ENCODE data around the gene SIGLEC11.

The SIGLEC11 gene

DNA sequence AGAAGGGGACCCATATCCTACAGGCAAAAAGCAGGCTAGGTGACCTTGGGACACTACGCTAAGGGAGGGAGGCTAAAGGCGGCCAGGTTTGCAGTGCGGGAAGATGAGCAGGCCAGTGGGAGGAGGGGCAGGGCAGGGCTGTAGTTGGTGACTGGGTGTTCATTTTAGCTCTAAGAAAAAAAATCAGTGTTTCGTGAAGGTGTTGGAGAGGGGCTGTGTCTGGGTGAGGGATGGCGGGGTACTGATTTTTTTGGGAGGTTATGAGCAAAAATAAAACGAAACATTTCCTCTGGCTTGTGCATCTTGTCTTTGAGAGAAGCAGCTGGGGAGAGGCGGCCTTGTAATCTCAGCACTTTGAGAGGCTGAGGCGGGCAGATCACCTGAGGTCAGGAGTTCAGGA is 27.3 kb downstream of the SIGLEC11 start:
- DNase-seq: no peak
- H3K36me3 ChIP-seq (replicated peaks): peaks cover 12% of the 10 kb centered on the region
- in situ Hi-C loops (cut with HindIII; ENCODE audit: low pct_ligation_motif_present, low sequenced_read_pairs): no loop called here
- no peak overlapping the region for H3K4me3 ChIP-seq (ENCODE audit: low read depth, low read length)
- TF ChIP-seq, protein P1, sequence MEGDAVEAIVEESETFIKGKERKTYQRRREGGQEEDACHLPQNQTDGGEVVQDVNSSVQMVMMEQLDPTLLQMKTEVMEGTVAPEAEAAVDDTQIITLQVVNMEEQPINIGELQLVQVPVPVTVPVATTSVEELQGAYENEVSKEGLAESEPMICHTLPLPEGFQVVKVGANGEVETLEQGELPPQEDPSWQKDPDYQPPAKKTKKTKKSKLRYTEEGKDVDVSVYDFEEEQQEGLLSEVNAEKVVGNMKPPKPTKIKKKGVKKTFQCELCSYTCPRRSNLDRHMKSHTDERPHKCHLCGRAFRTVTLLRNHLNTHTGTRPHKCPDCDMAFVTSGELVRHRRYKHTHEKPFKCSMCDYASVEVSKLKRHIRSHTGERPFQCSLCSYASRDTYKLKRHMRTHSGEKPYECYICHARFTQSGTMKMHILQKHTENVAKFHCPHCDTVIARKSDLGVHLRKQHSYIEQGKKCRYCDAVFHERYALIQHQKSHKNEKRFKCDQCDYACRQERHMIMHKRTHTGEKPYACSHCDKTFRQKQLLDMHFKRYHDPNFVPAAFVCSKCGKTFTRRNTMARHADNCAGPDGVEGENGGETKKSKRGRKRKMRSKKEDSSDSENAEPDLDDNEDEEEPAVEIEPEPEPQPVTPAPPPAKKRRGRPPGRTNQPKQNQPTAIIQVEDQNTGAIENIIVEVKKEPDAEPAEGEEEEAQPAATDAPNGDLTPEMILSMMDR (IDR thresholded peaks at IDR 0.05; ENCODE audit: low read depth, low read length, missing control alignments): no peak
- H3K27ac ChIP-seq: no peak overlapping the region
- no peaks in the 10 kb centered on the region for H3K27me3 ChIP-seq (replicated peaks)

GRCh38 chr19:49932731-49933131 is 28.2 kb downstream of the SIGLEC11 start:
- TF ChIP-seq, protein P1 (IDR thresholded peaks at IDR 0.05; ENCODE audit: low read depth, low read length, missing control alignments): no peak
- Histone ChIP-seq H3K27me3 (replicated peaks) (no peaks in the 10 kb centered on the region), H3K27ac (no peak overlapping the region), H3K36me3 (replicated peaks) (peaks cover 12% of the 10 kb centered on the region), H3K4me3 (ENCODE audit: low read depth, low read length) (no peak overlapping the region)
- in situ Hi-C loops (cut with HindIII; ENCODE audit: low pct_ligation_motif_present, low sequenced_read_pairs): no loop called here
- DNase-seq: no peak

- TF ChIP-seq, protein P1 (IDR thresholded peaks at IDR 0.05; ENCODE audit: low read depth, low read length, missing control alignments): no peak
- in situ Hi-C loops (cut with HindIII; ENCODE audit: low pct_ligation_motif_present, low sequenced_read_pairs): no loop called here
- Histone ChIP-seq H3K4me3 (ENCODE audit: low read depth, low read length) (no peak overlapping the region), H3K27ac (no peak overlapping the region), H3K27me3 (replicated peaks) (no peaks in the 10 kb centered on the region), H3K36me3 (replicated peaks) (peaks cover 18% of the 10 kb centered on the region)
- DNase-seq: no peak
Measured at GRCh38 chr19:49932041-49932451, 28.9 kb downstream of the SIGLEC11 start.

- Histone ChIP-seq H3K36me3 (replicated peaks) (peaks cover 20% of the 10 kb centered on the region), H3K27me3 (replicated peaks) (no peaks in the 10 kb centered on the region), H3K4me3 (ENCODE audit: low read depth, low read length) (no peak overlapping the region), H3K27ac (no peak overlapping the region)
- TF ChIP-seq, protein P1 (IDR thresholded peaks at IDR 0.05; ENCODE audit: low read depth, low read length, missing control alignments): no peak
- in situ Hi-C loops (cut with HindIII; ENCODE audit: low pct_ligation_motif_present, low sequenced_read_pairs): no loop called here
- no peak for DNase-seq
Measured at GRCh38 chr19:49931293-49932040, 29.5 kb downstream of the SIGLEC11 start.

DNA sequence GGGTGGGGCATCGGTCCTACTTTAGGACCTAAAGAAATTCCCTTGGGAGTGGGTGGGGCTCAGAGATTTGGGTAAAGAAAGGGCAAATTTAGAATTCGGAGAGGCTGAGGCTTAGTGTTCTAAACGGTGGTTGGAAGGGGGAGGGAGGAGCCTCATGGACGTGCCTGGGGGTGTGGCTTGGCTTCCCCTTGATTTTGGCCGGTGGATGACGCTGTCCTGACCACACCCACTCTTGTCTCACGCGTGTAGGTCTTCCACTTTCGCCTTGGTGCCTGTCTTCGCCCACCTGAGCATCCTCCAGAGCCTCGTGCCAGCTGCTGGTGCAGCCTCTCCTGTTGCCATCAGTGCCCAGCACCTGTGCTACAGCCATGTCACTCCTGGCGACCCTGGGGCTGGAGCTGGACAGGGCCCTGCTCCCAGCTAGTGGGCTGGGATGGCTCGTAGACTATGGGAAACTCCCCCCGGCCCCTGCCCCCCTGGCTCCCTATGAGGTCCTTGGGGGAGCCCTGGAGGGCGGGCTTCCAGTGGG is 30.4 kb downstream of the SIGLEC11 start:
- in situ Hi-C loops (cut with HindIII; ENCODE audit: low pct_ligation_motif_present, low sequenced_read_pairs): no loop called here

More for the DNA sequence above, 30.4 kb downstream of the SIGLEC11 start:
- TF ChIP-seq, protein P1 (IDR thresholded peaks at IDR 0.05; ENCODE audit: low read depth, low read length, missing control alignments): no peak
- no peaks in the 10 kb centered on the region for H3K27me3 ChIP-seq (replicated peaks)
- DNase-seq: no peak
- H3K27ac ChIP-seq: no peak overlapping the region
- no peak overlapping the region for H3K4me3 ChIP-seq (ENCODE audit: low read depth, low read length)
- H3K36me3 ChIP-seq (replicated peaks): peaks cover 22% of the 10 kb centered on the region
